IMR-90 (cell line): ENCODE measurements around the gene ITPR2.

Experiments used
- BHLHE40 ChIP-seq: fragments of 150-350 bp; IDR thresholded peaks from 2 replicates; pipeline ENCODE4 v1.6.1; 2016; ENCODE audit warnings: mild to moderate bottlenecking, low read depth, low read length
- MAFK ChIP-seq: IDR thresholded peaks from 2 replicates; pipeline ENCODE4 v1.6.1; 2012; ENCODE audit warnings: low read depth, low read length, improper control_type of control experiment
- MAZ ChIP-seq: IDR thresholded peaks from 2 replicates; pipeline ENCODE4 v1.6.1; 2012; ENCODE audit warnings: low read depth, mild to moderate bottlenecking, low read length, improper control_type of control experiment, moderate library complexity, borderline replicate concordance
- NFE2L2 ChIP-seq: fragments of 150-350 bp; IDR thresholded peaks from 2 replicates; pipeline ENCODE4 v1.6.1; 2016; ENCODE audit warnings: low read depth, mild to moderate bottlenecking, low read length
- POLR2A ChIP-seq: IDR thresholded peaks from 2 replicates; pipeline ENCODE4 v1.6.1; 2012; ENCODE audit warnings: mild to moderate bottlenecking, low read depth, low read length
- RCOR1 ChIP-seq: IDR thresholded peaks from 2 replicates; pipeline ENCODE4 v1.6.1; 2012; ENCODE audit warnings: mild to moderate bottlenecking, low read length, improper control_type of control experiment; ENCODE audit not compliant: insufficient replicate concordance
- SMC3 ChIP-seq: fragments of 150-350 bp; IDR thresholded peaks from 2 replicates; pipeline ENCODE4 v1.6.1; 2016; ENCODE audit warnings: low read depth, mild to moderate bottlenecking, antibody characterized with exemption, low read length, moderate library complexity
- TF ChIP-seq, protein P1 (sequence below): conservative IDR thresholded peaks from 2 replicates; pipeline ENCODE4 v1.5.1; 2012; ENCODE audit warnings: mild to moderate bottlenecking, low read depth, low read length, improper control_type of control experiment

- TF ChIP-seq, protein P1, sequence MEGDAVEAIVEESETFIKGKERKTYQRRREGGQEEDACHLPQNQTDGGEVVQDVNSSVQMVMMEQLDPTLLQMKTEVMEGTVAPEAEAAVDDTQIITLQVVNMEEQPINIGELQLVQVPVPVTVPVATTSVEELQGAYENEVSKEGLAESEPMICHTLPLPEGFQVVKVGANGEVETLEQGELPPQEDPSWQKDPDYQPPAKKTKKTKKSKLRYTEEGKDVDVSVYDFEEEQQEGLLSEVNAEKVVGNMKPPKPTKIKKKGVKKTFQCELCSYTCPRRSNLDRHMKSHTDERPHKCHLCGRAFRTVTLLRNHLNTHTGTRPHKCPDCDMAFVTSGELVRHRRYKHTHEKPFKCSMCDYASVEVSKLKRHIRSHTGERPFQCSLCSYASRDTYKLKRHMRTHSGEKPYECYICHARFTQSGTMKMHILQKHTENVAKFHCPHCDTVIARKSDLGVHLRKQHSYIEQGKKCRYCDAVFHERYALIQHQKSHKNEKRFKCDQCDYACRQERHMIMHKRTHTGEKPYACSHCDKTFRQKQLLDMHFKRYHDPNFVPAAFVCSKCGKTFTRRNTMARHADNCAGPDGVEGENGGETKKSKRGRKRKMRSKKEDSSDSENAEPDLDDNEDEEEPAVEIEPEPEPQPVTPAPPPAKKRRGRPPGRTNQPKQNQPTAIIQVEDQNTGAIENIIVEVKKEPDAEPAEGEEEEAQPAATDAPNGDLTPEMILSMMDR = no peak
- TF ChIP-seq POLR2A = no peak
- no peak for TF ChIP-seq BHLHE40
- TF ChIP-seq NFE2L2 = no peak
- TF ChIP-seq MAZ = no peak
- no peak for TF ChIP-seq MAFK
- TF ChIP-seq RCOR1 = no peak
- no peak for TF ChIP-seq SMC3
These were observed 295.9 kb downstream of the ITPR2 start for GRCh38 chr12:26537126-26537525.
